Erythroblast (primary cell): ENCODE data around the gene TGFBI.

Source experiments
- GATA1 ChIP-seq: IDR thresholded peaks from 2 replicates; pipeline ENCODE4 v1.6.1; 2011; ENCODE audit warnings: low read depth, mild to moderate bottlenecking, control low read depth, low read length, moderate library complexity
- POLR2A ChIP-seq: IDR thresholded peaks from 2 replicates; pipeline ENCODE4 v1.6.1; 2011; ENCODE audit warnings: mild to moderate bottlenecking, low read length

DNA sequence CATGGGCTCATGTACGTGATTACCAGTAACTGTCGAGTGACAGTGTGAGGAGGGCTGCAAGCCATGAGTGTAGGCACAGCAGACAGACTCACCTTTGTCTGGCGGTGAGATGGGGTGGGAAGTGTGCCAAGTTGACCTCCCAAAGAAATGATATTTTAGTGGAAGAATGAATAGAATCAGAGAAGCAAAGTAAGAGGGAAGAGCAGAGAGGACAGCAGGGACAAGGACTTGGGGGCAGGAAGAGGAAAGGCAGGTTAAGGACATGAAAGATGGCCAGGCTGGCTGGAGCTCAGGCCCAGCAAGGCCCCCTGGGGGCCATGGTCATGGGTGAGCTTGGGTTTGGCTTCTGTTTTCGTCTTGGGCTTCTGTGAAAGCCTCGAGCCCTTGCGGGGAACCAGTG lies 20.2 kb downstream of the TGFBI start:
- no peak for TF ChIP-seq POLR2A
- no peak for TF ChIP-seq GATA1
